Activated CD4-positive, alpha-beta T cell treated with anti-CD3 and anti-CD28 coated beads for 48 hours (primary cell): ENCODE data around the gene FER1L5.

ENCODE experiments used
- DNase-seq: peaks from one replicate; pipeline ENCODE4 v3.0.0-alpha.2; 2020

FER1L5 gene

DNA sequence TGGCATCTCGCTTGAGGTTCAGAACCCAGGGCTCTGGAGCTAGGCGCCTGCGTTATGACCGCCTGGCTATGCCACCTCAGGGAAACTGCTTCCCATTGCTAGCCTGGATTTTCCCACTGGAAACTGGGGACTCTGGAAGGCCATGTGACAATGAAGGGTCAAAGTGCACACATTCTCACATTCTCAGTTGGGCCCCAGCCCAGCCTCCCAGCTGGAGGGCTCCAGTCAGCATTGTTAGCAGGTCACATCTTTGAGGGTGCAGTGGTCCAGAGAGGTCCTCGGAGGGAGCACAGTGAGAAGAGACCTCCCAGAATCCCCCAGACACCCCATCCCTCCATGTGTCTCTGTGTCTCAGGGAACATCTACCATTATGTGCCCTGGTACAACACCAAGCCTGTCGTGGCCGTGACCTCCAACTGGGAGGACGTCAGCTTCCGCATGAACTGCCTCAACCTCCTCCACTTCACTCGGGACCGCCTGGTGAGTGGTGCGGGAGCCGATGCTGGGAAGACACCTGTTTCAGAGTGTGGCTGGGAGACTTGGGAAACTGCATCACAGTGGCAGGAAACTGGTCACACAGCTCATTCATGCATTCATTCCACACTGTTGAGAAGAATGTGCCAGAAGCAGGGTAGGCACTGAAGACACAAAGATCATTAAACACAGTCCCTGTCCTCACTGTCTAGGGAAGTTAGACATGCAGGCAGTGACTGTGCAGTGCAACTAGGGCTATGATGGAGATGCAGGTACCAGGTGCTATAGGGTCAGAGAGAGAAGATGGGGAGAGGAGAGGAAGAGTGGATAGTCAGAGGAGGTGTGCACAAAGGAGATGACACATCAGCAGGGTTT, 41.6 kb downstream of the FER1L5 start:
- no peak for DNase-seq

DNA sequence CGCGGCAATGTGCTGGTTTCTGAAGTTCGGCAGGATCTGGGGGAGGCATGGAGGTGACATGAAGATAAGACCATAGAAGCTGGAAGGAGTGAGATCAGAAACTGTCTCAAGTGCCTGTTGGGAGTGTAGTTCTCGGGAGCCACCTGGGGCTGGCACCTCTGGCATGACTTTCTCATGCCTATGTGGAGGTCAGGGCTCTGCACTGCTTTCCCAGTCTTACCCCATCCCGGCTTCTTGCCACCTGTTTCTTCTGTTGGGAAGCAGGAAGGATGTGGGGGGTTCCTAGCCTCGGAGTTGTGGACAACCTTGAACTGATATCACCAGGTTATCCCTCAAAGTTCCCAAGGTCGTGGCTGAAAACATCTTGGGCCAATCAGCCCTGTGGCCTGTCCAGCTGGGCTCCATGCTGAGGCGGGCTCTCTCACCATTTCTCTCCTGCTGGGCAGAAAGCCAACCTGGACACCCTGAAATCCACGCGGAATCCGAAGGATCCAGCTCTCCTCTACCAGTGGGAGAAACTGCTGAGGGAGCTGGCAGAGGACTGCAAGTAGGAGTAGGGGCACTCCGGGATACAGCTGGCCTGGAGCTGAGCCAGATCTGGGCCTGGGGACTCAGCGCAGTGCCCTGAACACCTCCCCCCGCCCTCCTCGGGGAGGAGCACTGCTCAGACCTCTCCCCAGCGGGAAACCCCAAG, 42.5 kb downstream of the FER1L5 start:
- no peak for DNase-seq

DNA sequence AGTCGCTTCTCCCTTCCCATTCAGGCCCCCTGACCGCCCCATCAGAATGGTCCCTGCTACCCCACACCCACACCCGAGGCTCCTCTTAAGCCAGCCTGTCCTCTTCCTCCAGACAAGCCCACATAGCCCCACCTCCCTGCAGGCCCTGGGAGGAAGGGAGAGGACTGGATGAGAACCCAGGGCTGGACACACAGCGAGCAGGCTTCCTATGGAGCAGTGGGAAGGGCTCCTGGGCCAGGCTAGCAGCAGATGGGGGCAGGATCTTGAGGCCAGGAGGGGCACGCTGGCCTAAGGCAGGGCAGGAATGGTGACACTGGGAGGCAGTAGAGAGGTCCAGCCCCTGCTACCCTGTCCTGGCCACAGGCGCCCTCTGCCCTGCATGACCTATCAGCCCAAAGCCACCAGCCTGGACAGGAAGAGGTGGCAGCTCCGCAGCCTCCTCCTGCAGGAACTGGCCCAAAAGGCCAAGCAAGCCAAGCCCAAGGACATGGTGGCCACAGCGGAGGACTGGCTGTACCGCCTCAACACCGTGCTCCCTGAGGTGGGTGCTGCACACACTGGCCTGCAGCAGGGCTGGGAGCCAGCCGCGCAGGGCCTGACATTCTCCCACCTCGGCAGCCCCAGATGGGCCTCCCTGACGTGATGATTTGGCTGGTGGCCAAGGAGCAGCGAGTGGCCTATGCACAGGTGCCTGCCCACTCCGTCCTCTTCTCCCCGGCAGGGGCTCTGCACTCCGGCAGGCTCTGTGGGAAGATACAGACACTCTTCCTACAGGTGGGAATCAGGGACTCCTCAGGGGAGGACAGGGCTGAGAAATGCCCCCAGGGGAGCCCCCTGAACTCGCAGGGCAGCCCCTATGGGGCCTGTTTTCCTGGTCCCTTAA, 43.3 kb downstream of the FER1L5 start:
- DNase-seq, result no peak

DNA sequence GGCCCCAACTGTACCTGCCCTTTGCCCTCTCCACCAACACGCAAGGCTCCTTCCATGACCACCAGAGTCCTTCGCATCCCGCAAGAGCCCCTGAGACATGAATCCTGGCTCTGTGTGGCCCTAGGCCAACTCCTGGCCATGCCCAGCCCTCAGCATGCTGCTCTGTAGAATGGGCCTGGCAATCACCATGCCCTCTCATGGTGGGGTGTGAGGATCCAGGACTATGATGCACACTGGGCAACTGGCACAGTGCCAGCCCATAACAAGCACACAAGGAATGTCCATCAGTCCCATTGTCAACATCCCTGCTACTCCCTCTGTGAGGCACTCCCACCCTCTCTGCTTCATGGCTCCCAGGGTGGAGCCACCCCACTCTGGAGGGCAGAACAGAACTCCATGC, 44.7 kb downstream of the FER1L5 start:
- no peak for DNase-seq

DNA sequence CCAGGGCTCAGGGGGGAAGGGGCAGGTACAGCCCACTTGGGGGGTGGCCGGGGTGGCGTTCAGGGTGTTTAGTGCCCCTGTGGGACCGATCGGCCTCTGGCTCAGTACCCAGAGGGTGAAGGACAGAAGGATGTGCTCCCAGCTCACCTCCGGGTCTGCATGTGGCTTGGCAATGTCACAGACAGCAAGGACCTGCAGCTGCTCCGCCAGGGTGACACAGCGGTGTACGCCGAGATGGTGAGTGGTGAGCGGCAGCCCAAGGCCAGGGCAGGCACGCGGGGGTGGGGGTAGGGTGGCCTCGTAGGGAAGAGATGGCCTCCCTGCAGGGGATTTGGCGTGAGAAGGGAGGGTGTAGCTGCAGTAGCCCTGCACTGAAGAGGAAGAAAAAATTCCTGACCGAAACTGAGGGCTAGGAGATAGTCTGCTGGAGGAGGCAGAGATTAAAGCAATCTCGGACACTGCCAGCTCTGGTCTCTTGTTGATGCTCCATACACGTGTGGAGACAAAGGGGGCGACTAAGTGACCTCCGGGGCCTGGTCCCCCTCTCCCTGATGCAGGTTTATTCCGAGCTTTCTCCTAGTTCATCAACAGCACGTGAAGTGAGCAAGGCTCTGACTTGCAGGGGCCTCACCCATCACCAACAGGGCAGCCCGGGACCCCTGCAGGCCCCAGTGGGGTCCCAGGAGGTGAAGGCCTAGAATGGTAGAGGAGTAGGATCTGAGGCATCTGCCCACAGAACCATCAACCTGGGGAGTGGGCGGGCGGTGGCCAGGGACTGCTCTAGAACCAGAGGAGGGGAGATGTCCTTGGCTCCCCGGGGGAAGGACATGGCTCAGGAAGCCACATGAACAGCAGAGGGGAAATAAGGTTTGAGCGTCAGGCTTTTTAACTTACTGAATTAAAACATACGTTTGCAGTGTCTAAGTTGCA, 45.4 kb downstream of the FER1L5 start:
- no peak for DNase-seq

DNA sequence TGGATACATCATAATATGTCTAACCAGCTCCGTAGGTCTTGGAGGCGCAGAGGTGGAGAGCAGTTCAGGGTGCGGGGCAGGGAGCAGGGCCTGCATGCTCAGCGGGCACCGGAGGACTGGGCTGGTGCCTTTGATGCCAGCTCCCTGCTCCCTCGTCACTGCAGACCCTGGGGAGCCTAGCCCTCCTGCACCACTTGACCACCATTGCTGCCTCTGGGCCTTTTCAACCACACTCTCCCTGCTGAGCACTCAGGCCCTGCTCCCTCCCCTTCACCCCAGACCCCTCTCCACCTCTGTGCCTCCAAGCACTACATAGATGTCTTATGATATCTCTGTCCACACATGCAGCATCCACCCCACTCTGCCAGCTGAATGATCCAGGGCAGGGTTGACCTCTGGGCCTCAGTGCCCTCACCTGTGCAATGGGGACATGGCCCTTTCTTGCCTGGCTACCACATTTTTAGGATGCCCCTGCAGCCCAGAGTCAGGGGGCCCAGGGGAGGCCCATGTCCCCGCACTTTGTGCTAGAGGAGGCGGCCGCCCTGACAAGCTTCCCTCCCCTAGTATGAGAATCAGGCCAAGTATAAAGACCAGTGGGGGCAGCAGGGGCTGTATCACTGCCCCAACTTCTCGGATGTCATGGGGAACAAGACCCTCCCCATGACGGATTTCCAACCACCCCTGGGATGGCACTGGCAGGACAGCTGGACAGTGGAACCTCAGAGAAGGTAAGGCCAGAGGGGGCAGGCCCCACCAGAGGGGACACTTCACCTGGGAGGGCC, 46.3 kb downstream of the FER1L5 start:
- DNase-seq, result no peak

DNA sequence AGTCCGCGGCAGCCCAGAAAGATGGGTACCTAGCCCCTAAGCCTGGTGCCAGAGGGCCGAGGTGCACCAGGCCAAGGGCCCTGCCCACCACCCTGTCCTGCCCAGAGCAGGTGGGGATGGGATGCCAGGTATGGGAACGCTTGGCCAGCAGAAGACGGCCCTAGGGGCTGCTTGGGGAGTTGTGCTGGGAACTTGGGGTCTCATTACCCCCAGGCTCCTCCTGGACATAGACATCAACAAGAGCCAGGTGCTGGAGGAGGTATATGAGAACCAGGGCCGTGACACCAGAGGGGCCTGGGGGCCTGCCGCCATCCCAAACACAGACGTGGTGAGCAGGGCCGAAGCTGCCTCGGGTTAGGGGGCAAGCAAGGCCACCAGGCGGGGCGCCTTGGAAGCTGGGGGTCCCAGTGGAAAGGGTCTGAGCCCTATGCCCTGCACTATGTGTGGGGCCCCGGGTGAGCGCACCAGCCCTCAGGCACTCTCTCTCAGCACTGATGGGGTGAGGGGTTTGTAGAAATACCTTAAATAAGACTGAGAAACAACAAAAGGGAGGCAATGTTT, 46.9 kb downstream of the FER1L5 start:
- no peak for DNase-seq

DNA sequence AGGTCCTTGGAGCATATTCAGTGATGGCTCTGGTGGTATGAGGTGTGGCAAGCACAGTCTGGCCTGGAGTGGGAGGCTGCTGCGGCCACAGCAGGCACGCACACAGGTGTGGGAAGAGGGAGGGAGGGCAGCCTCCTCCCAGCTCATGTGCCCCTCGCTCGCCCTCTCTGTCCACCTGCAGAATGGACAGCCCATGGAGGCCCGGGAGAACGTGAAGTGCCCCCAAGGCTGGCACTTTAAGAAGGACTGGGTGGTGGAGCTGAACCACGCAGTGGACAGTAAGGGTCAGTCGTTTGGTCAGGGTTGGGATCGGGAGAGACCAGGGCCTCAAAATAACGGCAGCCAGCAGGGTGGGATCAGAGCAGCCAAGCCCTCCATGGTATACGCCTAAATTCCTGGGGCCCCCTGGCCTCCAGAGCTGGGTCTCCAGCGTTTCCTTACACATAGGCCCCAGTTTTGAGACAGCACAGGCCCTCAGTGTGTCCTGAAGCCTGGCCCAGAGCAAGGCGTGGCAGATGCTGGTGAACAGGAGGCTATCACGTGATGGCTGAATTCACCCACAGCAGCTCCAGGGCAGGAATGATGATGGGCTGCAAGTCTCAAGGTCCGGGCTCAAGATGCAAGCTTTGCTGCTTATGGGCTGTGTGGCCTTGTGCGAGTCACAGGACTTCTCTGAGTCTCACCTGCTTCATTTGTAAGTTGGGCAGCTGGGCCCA, 47.9 kb downstream of the FER1L5 start:
- DNase-seq, result no peak

DNA sequence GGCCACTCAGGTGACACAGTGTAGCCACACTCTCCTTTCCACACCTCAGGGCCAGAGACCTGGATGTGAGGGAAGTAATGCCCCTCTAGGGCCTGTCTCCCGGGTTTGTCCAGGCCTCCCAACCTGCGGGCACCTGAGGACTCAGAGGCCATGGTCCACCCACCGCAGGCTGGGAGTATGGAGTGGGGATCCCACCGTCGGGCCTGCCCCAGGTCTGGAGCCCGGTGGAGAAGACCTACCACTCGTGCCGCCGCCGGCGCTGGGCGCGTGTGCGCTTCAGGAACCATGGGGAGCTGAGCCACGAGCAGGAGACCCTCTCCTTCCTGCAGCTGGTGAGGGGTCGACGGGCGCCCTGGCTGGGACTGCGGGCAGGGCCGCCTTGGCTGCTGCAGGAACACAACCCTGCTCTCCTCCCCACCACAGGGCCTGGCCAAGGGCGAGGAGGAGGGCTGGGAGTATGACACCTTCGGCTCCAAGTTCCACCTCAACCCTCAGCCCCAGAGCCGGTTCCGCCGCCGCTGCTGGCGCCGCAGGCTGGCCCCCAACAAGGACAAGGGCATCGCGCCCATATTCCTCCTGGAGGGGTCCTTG, 48.6 kb downstream of the FER1L5 start:
- DNase-seq, result no peak

DNA sequence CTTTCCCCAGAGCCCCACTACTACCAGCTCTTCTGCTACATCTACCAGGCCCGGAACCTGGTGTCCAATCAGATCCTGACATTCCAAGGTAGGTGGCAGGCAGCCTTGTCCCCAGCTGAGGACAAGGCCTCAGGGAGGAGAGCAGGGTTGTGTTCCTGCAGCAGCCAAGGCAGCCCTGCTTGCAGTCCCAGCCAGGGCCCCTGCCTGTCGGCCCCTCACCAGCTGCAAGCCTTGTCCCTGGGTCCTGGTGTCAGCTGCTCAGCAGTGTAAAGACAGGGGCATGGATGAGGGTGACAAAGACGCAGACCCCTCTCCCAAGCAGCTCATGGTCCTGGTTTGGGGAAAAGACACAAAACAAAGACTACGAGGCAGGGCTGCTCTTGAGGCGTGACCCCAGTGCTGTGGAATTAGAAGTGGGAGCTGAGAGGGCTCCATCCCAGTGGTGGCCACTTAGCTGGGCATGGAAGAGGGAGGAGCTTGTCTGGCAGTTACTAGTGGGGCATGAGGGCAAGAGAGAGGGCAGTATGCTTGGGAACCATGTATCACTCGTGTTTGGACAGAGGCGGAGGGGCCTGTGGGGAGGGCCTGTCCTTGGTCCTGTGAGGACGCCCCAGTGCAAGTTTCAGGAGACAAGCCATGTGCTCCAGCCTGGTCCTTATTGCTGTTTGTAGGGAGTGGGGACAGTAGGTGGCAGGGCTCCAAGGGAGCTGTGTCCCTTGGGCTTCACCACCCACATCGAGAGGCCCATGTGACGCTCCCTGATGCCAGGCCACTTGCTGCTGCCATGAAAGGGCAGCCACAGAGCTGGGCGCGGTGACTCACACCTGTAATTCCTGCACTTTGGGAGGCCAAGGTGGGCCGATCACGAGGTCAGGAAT, 49.8 kb downstream of the FER1L5 start:
- DNase-seq, result no peak

DNA sequence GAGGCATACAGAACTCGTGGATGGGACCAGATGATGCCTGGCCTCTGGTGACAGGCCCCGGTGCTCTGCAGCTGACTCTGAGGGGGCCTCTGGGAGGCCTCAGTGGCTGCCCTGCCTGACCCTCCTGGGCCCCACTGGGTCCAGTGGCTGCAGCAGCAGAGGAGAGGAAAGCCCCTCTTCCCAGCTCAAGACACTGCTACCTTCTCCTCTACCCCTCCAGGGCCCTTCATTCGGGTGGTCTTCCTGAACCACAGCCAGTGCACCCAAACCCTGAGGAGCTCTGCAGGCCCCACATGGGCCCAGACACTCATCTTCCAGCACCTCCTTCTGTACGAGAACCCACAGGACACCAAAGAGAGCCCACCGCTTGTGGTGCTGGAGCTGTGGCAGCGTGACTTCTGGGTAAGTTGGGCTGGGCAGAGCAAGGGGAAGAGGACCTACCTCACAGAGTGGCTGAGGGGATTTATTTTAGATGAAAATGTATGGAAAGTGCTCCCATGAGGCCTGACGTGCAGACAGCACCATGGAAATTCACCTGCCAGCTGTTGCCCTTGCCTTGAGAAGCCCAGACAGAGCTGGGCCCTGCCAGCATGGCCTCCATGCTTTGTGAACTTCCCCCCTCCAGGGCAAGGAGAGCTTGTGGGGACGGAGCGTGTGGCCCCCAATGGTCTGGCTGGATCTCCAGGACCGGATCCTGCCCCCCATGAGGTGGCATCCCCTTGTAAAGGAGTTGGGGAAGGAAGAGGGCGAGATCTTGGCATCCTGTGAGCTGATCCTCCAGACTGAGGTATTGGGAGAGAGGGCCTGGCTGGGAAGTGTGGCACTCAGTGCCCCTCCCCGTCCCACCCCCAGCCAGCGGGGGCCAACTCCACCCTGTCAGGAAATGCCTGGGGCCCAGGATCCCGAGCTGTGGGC, 51.0 kb downstream of the FER1L5 start:
- no peak for DNase-seq

DNA sequence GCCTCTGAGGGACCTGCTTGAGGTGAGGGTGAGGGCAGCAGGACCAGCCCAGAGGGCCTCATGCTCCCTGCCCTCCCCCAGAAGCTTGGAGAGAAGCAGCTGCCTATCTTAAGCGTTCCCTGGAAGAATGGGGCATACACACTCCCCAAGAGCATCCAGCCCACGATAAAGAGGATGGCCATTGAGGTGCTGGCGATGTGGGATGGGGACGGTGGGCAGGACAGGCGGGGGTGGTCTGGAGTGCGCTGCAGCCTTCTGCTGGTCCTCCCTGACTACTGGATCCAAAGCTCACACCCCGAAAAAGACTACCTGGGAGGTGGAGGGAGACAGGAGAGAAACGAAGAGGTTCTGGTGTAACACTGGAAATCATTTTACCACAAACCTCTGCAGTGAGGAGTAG, 51.7 kb downstream of the FER1L5 start:
- no peak for DNase-seq

DNA sequence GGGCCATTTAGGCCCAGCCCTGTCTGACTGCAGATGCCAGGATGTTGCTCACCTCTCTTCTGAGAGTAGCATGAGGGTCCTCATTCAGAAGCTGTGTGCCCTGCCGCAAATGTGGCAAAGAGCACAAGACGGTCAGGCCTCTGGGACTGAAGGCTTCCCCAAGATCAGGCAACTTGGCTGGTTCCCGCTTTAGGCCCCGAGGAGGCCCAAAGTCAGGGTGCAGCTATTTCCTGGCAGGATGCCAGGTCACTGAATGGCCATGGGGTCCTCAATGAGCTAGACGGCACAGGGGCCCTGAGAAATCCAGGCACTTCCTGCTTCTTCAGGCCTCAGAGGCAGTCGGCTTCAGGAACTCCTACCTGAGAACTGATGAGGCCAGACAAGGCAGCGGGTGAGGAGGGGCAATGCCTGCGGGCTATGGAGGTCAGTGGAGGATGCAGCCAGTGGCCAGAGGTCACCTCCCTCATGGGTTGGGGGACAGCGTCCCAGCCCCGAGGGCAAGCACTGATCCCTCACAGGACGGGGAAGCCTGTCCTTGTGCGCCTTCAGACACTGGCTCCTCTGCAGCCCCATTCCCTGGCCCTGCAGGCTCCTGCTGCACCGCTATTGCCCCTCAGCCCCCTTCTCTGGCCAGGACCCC, 52.4 kb downstream of the FER1L5 start:
- no peak for DNase-seq

DNA sequence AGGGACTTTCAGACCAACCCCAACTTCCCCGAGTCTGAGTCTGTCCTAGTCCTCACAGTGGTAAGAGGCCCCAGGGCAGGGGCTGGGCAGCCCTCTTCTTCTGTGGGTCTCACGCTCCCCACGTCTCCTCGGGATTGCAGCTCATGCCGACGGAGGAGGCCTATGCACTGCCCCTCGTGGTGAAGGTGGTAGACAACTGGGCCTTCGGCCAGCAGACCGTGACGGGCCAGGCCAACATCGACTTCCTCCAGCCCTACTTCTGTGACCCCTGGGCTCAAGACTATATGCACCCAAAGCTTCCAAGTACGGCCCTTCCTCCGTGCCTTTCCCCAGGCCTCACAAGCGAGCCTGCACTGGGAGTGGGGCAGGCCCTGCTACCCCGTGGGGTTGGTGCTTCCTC, 53.0 kb downstream of the FER1L5 start:
- DNase-seq, result no peak

DNA sequence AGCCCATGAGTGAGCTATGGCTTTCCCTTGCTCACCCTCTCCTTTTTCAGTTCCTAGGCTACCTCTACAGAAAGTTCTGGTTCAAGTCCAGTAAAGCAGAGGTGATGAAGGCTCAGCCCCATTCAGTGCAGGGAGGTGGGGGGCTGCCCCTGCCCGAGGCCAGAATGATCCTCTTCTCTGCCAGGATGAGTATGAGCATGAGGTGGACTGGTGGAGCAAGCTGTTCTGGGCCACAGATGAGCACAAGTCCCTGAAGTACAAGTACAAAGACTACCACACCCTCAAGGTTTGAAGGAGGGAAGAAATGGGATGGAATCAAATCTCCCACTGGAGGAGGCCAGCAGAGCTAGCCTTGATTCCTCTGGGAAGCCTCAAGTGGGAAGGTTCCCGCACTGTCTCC, 54.9 kb downstream of the FER1L5 start:
- DNase-seq, result no peak

DNA sequence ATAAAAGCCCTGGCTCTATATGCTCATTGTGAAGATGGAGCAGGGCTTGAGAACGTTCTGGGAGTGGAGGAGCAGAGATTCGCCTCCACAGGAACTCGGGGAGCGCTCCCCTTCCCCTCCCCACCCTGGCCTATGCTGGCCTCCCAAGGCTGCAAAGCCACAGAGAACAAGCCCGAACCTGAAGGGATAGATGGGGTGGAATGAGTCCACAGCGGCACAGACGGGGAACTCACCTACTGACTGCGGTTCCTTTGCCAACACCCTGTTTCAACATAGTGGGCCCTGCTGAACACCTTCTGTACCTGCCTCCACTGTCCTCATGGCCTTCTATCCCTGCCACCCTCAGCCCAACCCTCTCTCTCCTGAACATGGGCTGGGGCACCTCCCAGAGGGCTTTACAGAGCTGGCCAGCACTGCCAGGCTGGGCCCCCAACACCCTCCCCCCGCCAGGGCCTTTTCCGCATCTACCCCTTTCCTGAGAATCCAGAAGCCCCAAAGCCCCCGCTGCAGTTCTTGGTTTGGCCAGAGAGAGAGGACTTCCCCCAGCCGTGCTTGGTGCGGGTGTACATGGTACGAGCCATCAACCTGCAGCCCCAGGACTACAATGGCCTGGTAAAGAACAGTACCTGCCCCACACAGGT, 55.8 kb downstream of the FER1L5 start:
- DNase-seq, result no peak

DNA sequence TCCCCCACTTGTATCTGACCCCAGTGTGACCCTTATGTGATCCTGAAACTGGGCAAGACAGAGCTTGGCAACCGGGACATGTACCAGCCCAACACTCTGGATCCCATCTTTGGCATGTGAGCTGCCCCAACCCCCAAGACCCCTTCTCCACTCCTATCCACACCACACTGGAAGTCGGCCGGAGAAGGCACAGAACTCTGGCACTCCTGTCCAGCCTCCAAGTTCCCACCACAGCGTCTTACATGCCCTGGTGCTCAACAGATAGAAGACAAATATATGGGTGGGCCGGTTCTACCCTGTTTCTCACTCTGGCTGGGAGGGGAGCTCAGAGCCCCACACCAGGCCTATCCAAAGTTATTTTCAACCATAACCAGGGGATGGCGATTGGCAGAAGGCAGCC, 56.5 kb downstream of the FER1L5 start:
- DNase-seq, result no peak
